GM23248 (cell line): Measurements from ENCODE around the gene SEC61B. TPM values are rescaled to one million over a fixed set of nuclear protein-coding genes. Genes with fewer than 3 reads are reported as not detected.

Source experiments
- DNase-seq: peaks from one replicate; pipeline ENCODE4 v3.0.0-alpha.2; 2015
- H2AFZ ChIP-seq: fragments of 200-600 bp; sonication (generic); 2 replicates; pipeline ENCODE4 v1.6.1; 2016; ENCODE audit warnings: antibody characterized with exemption
- H3F3A ChIP-seq: fragments of 200-600 bp; sonication (generic); 2 replicates; pipeline ENCODE4 v1.6.1; 2016; ENCODE audit warnings: mild to moderate bottlenecking, antibody characterized with exemption, mixed run types; ENCODE audit not compliant: insufficient read depth
- H3K27ac ChIP-seq: fragments of 200-600 bp; sonication (generic); 2 replicates; pipeline ENCODE4 v1.5.1; 2016; ENCODE audit warnings: mild to moderate bottlenecking
- H3K27me3 ChIP-seq: fragments of 200-600 bp; sonication (generic); replicated peaks from 2 replicates; pipeline ENCODE4 v1.6.1; 2016; ENCODE audit warnings: mild to moderate bottlenecking; ENCODE audit not compliant: insufficient read depth
- H3K36me3 ChIP-seq: fragments of 200-600 bp; sonication (generic); 2 replicates; pipeline ENCODE4 v1.6.1; 2016; ENCODE audit warnings: low read depth, mild to moderate bottlenecking
- H3K4me1 ChIP-seq: fragments of 200-600 bp; sonication (generic); 2 replicates; pipeline ENCODE4 v1.6.1; 2016; ENCODE audit warnings: mild to moderate bottlenecking; ENCODE audit not compliant: insufficient read depth
- H3K4me2 ChIP-seq: fragments of 200-600 bp; sonication (generic); one replicate; pipeline ENCODE4 v1.6.1; 2016; ENCODE audit warnings: mild to moderate bottlenecking; ENCODE audit not compliant: unreplicated experiment
- H3K4me3 ChIP-seq: fragments of 200-600 bp; sonication (generic); 2 replicates; pipeline ENCODE4 v1.5.1; 2016; ENCODE audit warnings: mild to moderate bottlenecking
- H3K79me2 ChIP-seq: fragments of 200-600 bp; sonication (generic); 2 replicates; pipeline ENCODE4 v1.6.1; 2016; ENCODE audit warnings: mild to moderate bottlenecking; ENCODE audit not compliant: insufficient read depth
- H3K9ac ChIP-seq: fragments of 200-600 bp; sonication (generic); 2 replicates; pipeline ENCODE4 v1.6.1; 2016; ENCODE audit warnings: mild to moderate bottlenecking
- H3K9me2 ChIP-seq: fragments of 200-600 bp; sonication (generic); 2 replicates; pipeline ENCODE4 v1.6.1; 2016; ENCODE audit warnings: mixed run types, mild to moderate bottlenecking, moderate library complexity; ENCODE audit not compliant: insufficient read depth
- H3K9me3 ChIP-seq: fragments of 200-600 bp; sonication (generic); one replicate; pipeline ENCODE4 v1.6.1; 2017; ENCODE audit warnings: low read depth
- H4K20me1 ChIP-seq: fragments of 200-600 bp; sonication (generic); 2 replicates; pipeline ENCODE4 v1.6.0; 2016; ENCODE audit not compliant: insufficient read depth
- EZH2 ChIP-seq: fragments of 200-600 bp; sonication (generic); IDR thresholded peaks from 2 replicates; pipeline ENCODE4 v1.6.1; 2018; ENCODE audit warnings: antibody characterized with exemption, mild to moderate bottlenecking; ENCODE audit not compliant: insufficient read depth, poor library complexity, severe bottlenecking
- EZH2phosphoT487 ChIP-seq: fragments of 200-600 bp; sonication (generic); IDR thresholded peaks from 2 replicates; pipeline ENCODE4 v1.6.1; 2018; ENCODE audit warnings: antibody characterized with exemption, moderate library complexity, mild to moderate bottlenecking, low read depth; ENCODE audit not compliant: insufficient read depth
- WGBS, 2 experiments: methylation state at CpG; one replicate each; pipeline ENCODE4 v1.1.6; 2015 to 2017; ENCODE audit warnings: low lambda C conversion rate in 2 of 2, low coverage in 1 of 2; ENCODE audit errors: missing lambda C conversion rate in 2 of 2; 5-methylcytosine and 5-hydroxymethylcytosine counted together
- in situ Hi-C: fragments of 300-500 bp; cut with MboI; formaldehyde crosslinking; loops from 2 replicates; pipeline ENCODE4 v1.15.0; 2020
- polyA plus RNA-seq: library from polyadenylated mRNA; unstranded; fragments of >200 nt; fragmentation: Nextera tagmentation; extraction: Ambion mirVana; gene quantifications from 2 replicates; pipeline ENCODE4 v1.2.1, GENCODE V29; 2016
- total RNA-seq: library from RNA; depleted of rRNA; stranded (reverse); fragments of >200 nt; shearing (Covaris generic); gene quantifications from 2 replicates; pipeline ENCODE4 v1.2.3, GENCODE V29; 2014

SEC61B gene
- total and polyA plus RNA-seq, 2 experiments from 2014 or later = 127 to 428 TPM

DNA sequence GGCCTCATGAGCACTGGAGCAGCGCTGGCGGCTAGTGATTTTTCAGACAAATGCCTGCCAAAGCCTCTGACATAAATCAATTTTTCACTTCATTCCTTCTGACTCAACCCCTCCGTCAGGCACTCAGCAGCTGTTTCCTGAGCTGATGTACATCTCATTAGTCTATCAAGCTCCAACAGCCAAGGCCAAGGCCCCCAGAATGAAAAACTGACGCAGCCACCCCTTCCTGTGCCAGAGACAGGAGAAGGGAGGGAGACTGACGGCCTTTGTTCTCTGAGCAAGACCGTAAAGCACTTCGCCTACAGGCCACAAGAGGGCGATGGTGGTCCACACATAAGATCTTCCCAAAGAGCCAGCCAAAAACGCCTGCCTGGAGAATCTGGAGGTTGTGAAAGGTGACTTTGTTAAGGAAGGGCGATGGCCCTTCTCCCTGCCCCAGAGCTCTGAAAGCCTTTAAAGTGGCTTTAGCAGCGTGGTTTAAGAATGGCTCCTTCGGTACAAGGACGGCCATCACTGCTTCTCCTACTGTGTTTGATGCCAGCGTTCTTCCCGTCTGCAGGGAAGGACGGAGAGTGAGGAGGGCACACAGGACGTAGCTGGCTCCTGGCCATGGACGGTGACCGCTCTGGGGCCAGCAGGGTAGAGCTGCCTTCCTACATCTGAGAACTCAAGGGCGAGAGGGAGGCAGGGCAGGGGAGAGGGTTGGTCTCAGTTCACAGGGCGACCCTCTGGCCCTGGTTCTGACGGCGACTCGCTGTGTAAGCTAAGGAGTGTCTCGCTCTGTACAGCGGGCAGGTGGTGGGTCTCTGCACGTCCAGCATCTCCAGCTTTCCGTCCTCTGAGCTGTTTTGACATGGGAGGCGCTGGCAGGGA, 37.4 kb upstream of the SEC61B start:
- no peaks in the 10 kb centered on the region for H4K20me1 ChIP-seq
- peak overlapping the region; percentile 72 for H3K4me2 ChIP-seq
- H3K9ac ChIP-seq = no peak overlapping the region
- in situ Hi-C loops = loop anchor here (25.0 kb wide), 1 partner anchor 1028 kb away; no protein-coding TSS in a partner anchor
- TF ChIP-seq EZH2 (no peak), EZH2phosphoT487 (no peak)
- H3K9me2 ChIP-seq = no peaks in the 10 kb centered on the region
- H3F3A ChIP-seq = no peaks in the 10 kb centered on the region
- H3K79me2 ChIP-seq = no peaks in the 10 kb centered on the region
- 0 out of 2 replicates have a peak, but pooled peaks cover 11% of the 10 kb centered on the region for H3K27me3 ChIP-seq
- no peak overlapping the region for H3K27ac ChIP-seq
- peak overlapping the region; percentile 88 for H2AFZ ChIP-seq
- H3K36me3 ChIP-seq = no peaks in the 10 kb centered on the region
- H3K9me3 ChIP-seq = no peaks in the 10 kb centered on the region
- 20 to 21% methylated on average over 28 to 29 of the region's 29 CpGs for WGBS, 2 experiments
- peak overlapping the region; percentile 57 for H3K4me3 ChIP-seq
- DNase-seq = peak; percentile 90
- no peaks in the 10 kb centered on the region; the same call in 1 of the 2 replicates for H3K4me1 ChIP-seq

DNA sequence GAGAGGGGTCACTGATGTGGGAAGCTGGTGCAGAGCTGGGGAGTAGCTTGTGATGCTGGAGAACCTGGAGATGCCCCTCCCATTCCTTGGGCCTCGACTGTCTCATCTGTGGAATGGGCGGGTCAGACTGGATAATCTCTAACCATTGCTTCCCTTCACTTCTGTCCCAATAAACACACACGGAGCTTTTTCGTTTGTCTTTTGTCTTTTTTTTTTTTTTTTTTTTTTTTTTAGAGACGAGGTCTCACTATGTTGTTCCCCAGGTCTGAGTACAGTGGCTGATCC, 36.8 kb upstream of the SEC61B start:
- no peak for DNase-seq
- Histone ChIP-seq H3K9me2 (no peaks in the 10 kb centered on the region), H4K20me1 (no peaks in the 10 kb centered on the region), H3K27ac (no peak overlapping the region), H3F3A (no peaks in the 10 kb centered on the region), H3K36me3 (no peaks in the 10 kb centered on the region), H3K9ac (no peak overlapping the region), H3K27me3 (0 out of 2 replicates have a peak, but pooled peaks cover 11% of the 10 kb centered on the region), H3K79me2 (no peaks in the 10 kb centered on the region), H3K4me1 (no peaks in the 10 kb centered on the region; the same call in 1 of the 2 replicates), H3K4me2 (no peak overlapping the region), H2AFZ (peak overlapping the region; percentile 88; the same call in 1 of the 2 replicates), H3K9me3 (no peaks in the 10 kb centered on the region), H3K4me3 (no peak overlapping the region)
- TF ChIP-seq EZH2phosphoT487 (no peak), EZH2 (no peak)
- 81 to 82% methylated on average over 4 to 5 of the region's 5 CpGs for WGBS, 2 experiments
- in situ Hi-C loops = loop anchor here (25.0 kb wide), 1 partner anchor 1027 kb away; no protein-coding TSS in a partner anchor

DNA sequence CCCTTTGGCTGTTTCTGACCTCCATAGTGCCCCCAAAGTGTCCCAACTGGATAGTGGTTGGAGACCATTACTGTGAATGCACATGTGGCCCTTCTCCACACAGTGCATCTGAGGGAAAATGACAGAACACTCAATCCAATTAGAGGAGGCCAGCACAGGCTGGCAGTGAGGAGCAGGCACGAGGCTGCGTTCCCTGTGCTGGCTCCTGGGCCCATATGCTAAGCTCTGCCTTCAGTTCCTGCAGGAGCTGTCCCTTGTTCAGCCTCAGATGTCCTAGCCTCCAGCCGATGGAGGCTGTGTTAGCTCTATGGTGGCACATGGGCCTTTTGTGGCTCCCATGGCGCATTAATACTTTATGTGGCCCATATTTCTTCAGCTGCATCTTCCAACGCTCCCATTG, 36.1 kb upstream of the SEC61B start:
- TF ChIP-seq EZH2 (no peak), EZH2phosphoT487 (no peak)
- H3K27me3 ChIP-seq = 0 out of 2 replicates have a peak, but pooled peaks cover 11% of the 10 kb centered on the region
- no peaks in the 10 kb centered on the region for H3F3A ChIP-seq
- H3K36me3 ChIP-seq = no peaks in the 10 kb centered on the region
- H3K9me3 ChIP-seq = no peaks in the 10 kb centered on the region
- no peaks in the 10 kb centered on the region for H3K79me2 ChIP-seq
- in situ Hi-C loops = loop anchor here (25.0 kb wide), 1 partner anchor 1026 kb away; no protein-coding TSS in a partner anchor
- H3K9ac ChIP-seq = no peak overlapping the region
- H3K27ac ChIP-seq = no peak overlapping the region
- DNase-seq = no peak
- no peaks in the 10 kb centered on the region for H3K9me2 ChIP-seq
- no peak overlapping the region for H2AFZ ChIP-seq
- no peak overlapping the region for H3K4me3 ChIP-seq
- 70 to 78% methylated on average over 5 of the region's 5 CpGs for WGBS, 2 experiments
- H4K20me1 ChIP-seq = no peaks in the 10 kb centered on the region
- H3K4me2 ChIP-seq = no peak overlapping the region
- H3K4me1 ChIP-seq = no peaks in the 10 kb centered on the region; the same call in 1 of the 2 replicates

- Histone ChIP-seq H3K9me2 (no peaks in the 10 kb centered on the region), H4K20me1 (no peaks in the 10 kb centered on the region), H3K36me3 (no peaks in the 10 kb centered on the region), H3K9ac (no peak overlapping the region), H3F3A (no peaks in the 10 kb centered on the region), H3K4me3 (no peak overlapping the region), H3K27ac (no peak overlapping the region), H3K27me3 (0 out of 2 replicates have a peak, but pooled peaks cover 11% of the 10 kb centered on the region), H2AFZ (no peak overlapping the region), H3K4me1 (no peaks in the 10 kb centered on the region; the same call in 1 of the 2 replicates), H3K79me2 (no peaks in the 10 kb centered on the region), H3K4me2 (no peak overlapping the region), H3K9me3 (no peaks in the 10 kb centered on the region)
- no peak for DNase-seq
- in situ Hi-C loops = loop anchor here (25.0 kb wide), 1 partner anchor 1025 kb away; no protein-coding TSS in a partner anchor
- WGBS, 2 experiments = 89 to 94% methylated on average over 4 of the region's 4 CpGs
- TF ChIP-seq EZH2 = no peak
- no peak for TF ChIP-seq EZH2phosphoT487
Measured at GRCh38 chr9:99187311-99187710, 34.8 kb upstream of the SEC61B start.
